Occipital lobe (tissue), 2 donors: Measurements from ENCODE around the gene DDAH2. TPM values are rescaled to one million over a fixed set of nuclear protein-coding genes. Genes with fewer than 3 reads are reported as not detected.
"Not testable (repeated sequence)": the region's sequence is repeated elsewhere in the genome, so short reads cannot be mapped to it uniquely, and the experiment has no call there.

Experiments used
- DNase-seq: peaks from one replicate; lab custom pipeline; 2025; lab: John Stamatoyannopoulos, UW
- total RNA-seq: library from RNA; depleted of rRNA; stranded (reverse); fragments of >200 nt; gene quantifications from one replicate; pipeline ENCODE4 v1.2.3, GENCODE V29; 2014

DDAH2 gene
- total RNA-seq, 1 donor from 2014 or later, result 117 TPM

- no peak for DNase-seq
Measured at GRCh38 chr6:31713991-31714684, 15.0 kb downstream of the DDAH2 start.

GRCh38 chr6:31713465-31713864 lies 15.6 kb downstream of the DDAH2 start:
- DNase-seq, result no peak

GRCh38 chr6:31712296-31712695 lies 16.8 kb downstream of the DDAH2 start:
- DNase-seq, result no peak

- no peak for DNase-seq
Measured at GRCh38 chr6:31711233-31711632, 17.9 kb downstream of the DDAH2 start.

GRCh38 chr6:31710523-31711219 lies 18.4 kb downstream of the DDAH2 start:
- DNase-seq, result no peak

GRCh38 chr6:31709157-31709556 lies 19.9 kb downstream of the DDAH2 start:
- DNase-seq, result not testable (repeated sequence)

- DNase-seq, result no peak
Measured at GRCh38 chr6:31708224-31708623, 20.9 kb downstream of the DDAH2 start.

GRCh38 chr6:31707701-31708100 lies 21.4 kb downstream of the DDAH2 start:
- no peak for DNase-seq

GRCh38 chr6:31706599-31706998 lies 22.5 kb downstream of the DDAH2 start, which contains the start of gene LY6G6F:
Gene LY6G6F (plus strand): TSS chr6:31706866. CDS start chr6:31706907, 41 bp downstream.
- DNase-seq, result no peak

- no peak for DNase-seq
Measured at GRCh38 chr6:31705931-31706330, 23.2 kb downstream of the DDAH2 start.

GRCh38 chr6:31702819-31703716 lies 26.0 kb downstream of the DDAH2 start, which contains the start of gene ABHD16A:
Gene ABHD16A (minus strand): TSS chr6:31703324. CDS start chr6:31703281, 43 bp downstream.
- DNase-seq, result peak; percentile 97

GRCh38 chr6:31702405-31702818 lies 26.7 kb downstream of the DDAH2 start:
- DNase-seq, result no peak

GRCh38 chr6:31701666-31702404 lies 27.3 kb downstream of the DDAH2 start:
- no peak for DNase-seq

GRCh38 chr6:31700740-31701401 lies 28.2 kb downstream of the DDAH2 start:
- no peak for DNase-seq

- DNase-seq, result no peak
Measured at GRCh38 chr6:31697555-31697954, 31.5 kb downstream of the DDAH2 start.

GRCh38 chr6:31693535-31693934 lies 35.6 kb downstream of the DDAH2 start:
- no peak for DNase-seq

GRCh38 chr6:31692886-31693285 lies 36.2 kb downstream of the DDAH2 start:
- no peak for DNase-seq

GRCh38 chr6:31692353-31692752 lies 36.7 kb downstream of the DDAH2 start:
- DNase-seq, result no peak

- DNase-seq, result no peak
Measured at GRCh38 chr6:31691564-31692108, 37.5 kb downstream of the DDAH2 start.

- DNase-seq, result no peak
Measured at GRCh38 chr6:31691078-31691463, 38.0 kb downstream of the DDAH2 start.
